Daoy (cell line): ENCODE data around the gene SLC6A7. TPM values are rescaled to one million over a fixed set of nuclear protein-coding genes. Genes with fewer than 3 reads are reported as not detected.

Experiments
- DNase-seq: peaks from one replicate; pipeline ENCODE4 v3.0.0-alpha.2; 2015; ENCODE audit warnings: low read depth
- total RNA-seq: library from RNA; depleted of rRNA; stranded (reverse); fragments of >200 nt; shearing (Covaris generic); gene quantifications from 2 replicates; pipeline ENCODE4 v1.2.3, GENCODE V29; 2014

The SLC6A7 gene
- total RNA-seq, 1 experiment from 2014 or later, result 0.06 TPM

- no peak for DNase-seq
These were observed 17.3 kb upstream of the SLC6A7 start for GRCh38 chr5:150172556-150172955.

DNA sequence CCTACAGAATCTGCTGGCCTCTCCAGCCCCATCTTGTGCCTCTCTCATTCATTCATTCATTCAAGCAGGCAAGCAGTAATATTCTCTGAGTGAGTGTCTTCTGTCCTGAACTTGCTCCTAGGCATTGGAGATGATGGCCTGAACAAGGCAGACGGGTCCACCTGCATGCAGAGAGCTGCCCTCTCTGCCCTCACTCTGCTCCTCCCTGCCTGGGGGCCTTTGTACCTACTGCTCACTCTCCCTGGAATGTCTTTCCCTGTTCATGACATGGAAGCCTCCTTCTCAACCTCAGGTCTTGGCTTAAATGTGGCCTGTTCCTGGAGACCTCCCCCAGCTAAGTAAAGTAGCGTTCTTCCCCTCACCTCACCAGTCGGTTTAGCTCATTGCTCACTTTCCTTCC lies 16.7 kb upstream of the SLC6A7 start:
- DNase-seq, result no peak

- DNase-seq, result no peak
These were observed 15.6 kb upstream of the SLC6A7 start for GRCh38 chr5:150174285-150174684.

DNA sequence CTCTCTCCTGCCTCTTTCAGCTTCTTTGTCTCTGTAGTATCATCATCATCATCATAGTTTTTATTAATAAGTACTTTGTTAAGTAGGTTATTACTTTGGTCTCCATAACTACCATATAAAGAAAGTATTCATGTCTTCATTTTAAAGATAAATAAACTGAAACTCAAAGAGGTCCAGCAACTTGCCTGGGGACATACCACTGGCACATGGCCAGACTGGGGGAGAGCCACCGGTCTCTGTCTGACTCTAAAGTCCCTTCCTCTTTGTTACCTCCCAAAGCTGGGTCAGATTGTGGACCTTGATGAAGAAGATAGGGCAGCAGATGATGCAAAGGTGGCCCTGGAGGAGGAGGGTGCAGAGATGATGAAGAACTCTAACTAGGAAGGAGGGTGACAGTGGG lies 14.8 kb upstream of the SLC6A7 start:
- DNase-seq, result no peak

DNA sequence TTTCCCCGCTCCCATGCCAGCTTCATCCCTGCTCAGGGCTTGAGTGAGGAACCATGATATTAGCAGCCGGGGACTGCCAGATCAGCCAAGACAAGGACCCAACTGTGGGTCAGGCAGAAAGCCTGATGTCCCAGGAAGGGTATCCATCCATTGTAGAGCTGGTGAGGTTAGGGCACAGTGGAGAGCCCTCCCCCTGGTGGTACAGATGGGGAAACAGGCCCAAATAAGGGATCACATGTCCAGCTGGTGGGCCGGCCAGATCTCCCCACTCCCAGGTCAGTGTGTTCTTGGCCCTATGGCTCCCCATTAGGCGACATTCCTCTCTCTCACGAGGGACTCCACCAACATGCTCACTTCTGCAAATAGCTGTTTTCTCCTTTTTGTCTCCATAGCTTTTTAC lies 14.3 kb upstream of the SLC6A7 start:
- DNase-seq, result peak; percentile 53

- no peak for DNase-seq
These were observed 13.0 kb upstream of the SLC6A7 start for GRCh38 chr5:150176745-150177477.

- no peak for DNase-seq
These were observed 12.1 kb upstream of the SLC6A7 start for GRCh38 chr5:150177721-150178120.

DNA sequence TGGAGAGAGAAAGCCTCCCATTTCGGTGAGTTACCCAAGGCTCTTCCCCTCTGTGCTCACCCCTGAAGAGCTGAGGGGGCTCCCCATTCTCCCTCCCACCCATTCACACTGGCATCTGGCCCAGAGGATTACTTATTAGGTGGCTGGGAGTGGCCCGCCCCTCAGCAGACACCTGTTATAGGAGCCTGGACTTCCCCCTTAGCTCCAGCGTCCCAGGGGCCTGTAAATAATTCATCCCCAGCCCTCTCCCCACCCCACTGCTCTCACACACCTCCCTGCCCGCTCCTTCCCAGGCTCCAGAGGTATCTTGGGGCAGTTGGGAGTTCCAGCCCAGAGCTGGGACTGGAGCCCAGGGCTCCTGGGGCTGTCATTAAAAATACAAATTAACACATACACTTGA lies 11.6 kb upstream of the SLC6A7 start:
- no peak for DNase-seq

DNA sequence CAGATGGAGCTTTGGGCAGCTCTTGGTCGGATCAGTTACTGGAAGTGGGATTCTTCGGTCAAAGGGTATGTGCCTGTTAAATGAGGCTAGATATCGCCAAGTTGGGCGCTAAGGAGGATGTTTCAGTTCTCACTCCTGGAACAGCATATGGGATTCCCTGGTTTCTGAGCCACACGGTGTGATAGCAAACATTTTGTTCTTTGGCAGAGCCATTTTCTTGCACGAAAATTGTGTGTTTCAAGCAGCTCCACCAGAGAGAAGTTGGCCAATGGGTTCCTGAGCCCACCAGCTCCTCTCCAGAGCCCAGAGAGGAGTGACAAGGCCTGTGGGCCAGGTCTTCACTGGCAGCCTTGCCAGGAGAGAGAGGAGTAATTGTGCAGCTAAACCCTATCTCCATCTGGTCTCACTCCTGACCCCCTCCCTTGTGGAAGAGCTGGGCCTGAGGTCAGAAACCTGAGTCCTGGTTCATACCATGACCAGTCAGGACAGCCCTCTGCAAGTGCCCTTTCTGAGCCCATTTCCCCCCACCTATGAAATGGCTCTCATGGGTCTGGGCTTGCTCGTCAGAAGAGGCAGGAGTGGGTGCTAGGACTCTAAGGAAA lies 10.7 kb upstream of the SLC6A7 start:
- no peak for DNase-seq

- no peak for DNase-seq
These were observed 9.4 kb upstream of the SLC6A7 start for GRCh38 chr5:150180241-150181026.

GRCh38 chr5:150181027-150181426 lies 8.8 kb upstream of the SLC6A7 start:
- peak; percentile 86 for DNase-seq

DNA sequence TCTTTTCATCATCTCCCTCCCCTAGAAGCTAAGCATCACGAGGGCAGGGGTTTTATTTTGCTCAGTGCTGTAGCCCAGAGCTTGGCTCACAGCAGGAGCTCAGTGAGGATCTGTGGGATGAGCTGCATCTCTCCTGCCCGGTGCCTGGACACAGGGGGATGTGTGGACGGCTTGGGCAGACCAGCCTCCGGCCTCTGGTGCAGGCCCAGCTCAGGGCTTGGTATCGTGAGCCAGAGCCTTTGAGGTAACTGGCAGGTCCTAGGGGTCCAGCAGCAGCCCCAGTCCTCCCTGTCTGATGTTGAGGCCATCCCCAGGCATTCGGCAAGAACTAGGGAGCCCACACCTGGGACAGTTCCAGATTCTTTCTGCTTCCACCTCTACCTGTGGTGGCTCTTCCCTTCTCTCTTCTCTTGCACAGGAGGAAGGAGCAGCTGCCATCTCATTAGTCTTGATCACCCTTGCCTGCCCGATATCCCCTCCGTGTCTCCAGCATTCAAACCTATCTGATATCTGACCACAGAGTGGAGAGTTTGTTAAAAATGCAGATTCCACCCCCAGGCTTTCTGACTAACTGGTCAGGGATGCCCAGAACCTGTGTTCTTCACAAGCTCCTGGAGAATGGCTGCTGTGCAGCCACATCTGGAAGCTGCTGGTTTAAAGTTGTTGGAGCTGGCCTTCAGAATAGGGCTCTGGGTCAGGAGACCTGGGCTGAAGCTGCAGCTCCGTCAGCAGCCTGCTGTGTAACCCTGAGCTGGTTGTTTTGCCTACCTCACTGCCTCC lies 7.9 kb upstream of the SLC6A7 start:
- DNase-seq, result no peak

- no peak for DNase-seq
These were observed 7.1 kb upstream of the SLC6A7 start for GRCh38 chr5:150182774-150183173.

- no peak for DNase-seq
These were observed 6.4 kb upstream of the SLC6A7 start for GRCh38 chr5:150183436-150183835.

DNA sequence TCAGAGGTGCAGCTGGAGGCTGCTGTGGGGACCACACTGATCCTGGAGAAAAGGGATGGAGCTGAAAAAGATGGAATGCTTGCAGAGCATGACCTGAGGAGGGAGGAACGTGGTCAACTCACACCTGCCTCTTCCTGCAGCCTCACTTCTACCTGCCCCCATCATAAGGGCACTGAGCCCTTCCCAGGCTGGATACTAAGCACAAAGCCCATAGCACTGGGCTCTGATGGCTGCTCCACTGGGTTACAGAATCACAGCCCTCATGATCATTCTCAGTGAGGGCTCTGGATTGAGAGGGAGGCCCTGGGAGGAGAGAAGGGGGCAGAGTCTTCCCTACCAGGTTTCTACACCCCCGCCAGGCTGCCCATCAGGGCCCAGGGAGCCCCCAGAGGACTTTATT lies 5.9 kb upstream of the SLC6A7 start:
- DNase-seq, result no peak

DNA sequence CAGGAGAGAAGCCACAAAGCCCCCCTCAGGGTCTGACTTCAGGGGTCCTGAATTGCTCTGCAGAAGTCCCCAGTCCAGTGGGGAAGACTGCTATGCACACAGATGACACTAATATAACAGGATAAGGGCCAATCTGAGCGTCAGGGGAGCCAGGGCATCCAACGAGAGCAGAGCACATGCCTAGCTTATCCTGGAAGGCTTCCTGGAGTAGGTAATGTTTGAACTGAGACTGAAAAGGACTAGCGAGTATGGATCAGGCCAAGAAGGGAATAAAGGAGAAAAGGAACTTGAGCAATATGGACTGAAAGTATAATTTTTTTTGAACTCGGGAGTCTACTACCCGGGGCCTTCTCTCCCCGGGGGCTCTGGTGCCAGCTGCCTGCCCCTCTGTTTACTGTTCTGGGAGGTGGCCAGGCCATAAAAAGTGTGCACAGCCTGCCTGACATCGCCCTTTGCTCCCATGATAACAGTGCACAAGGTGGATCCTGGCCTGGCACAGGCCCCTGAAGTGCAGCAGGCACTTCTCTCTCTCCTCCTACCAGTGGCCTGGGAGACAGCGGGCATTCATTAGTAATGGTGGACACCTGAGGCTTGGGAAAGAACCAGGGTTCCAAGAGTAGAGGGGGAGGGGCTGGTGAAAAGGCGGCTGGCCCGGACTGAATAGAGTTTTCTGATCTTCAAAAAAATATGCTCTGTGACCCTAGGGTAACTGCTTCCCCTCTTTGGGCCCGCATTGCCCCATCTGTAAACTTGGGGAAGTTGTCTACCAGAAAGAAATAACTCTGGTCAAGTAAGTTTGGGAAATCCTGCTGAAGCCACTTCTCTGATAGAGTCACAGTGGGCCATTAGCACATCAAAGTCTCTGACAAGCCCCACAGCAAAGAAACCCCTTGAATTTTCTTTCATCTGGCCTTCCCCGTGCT lies 4.6 kb upstream of the SLC6A7 start:
- DNase-seq, result no peak

GRCh38 chr5:150186137-150186536 lies 3.7 kb upstream of the SLC6A7 start:
- DNase-seq, result no peak

- no peak for DNase-seq
These were observed 3.0 kb upstream of the SLC6A7 start for GRCh38 chr5:150186897-150187296.

- DNase-seq, result no peak
These were observed 1.6 kb upstream of the SLC6A7 start for GRCh38 chr5:150188146-150188842.

DNA sequence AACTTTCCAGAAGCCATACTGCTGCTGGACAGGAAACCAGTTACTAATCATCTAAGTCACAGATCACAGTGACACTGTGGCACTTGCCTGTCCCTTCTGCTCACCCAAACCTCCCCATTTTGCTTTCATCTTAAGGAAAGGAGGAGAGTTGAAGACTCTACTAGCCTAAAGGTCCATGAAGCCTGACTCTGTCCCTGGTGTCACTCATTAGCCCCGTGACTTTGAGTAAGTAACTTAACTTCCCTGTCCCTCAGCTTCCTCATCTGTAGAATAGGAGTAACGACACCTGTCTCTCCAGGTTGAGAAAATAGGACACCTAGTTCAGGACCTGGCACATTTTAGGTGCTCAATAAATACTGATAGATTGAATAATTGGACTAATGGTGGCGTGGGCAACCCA lies 536 bp upstream of the SLC6A7 start:
- no peak for DNase-seq
